HepG2 (cell line): ENCODE results near the gene ATF7IP. TPM values are rescaled to one million over a fixed set of nuclear protein-coding genes. Genes with fewer than 3 reads are reported as not detected.

Experiments used
- CREM ChIP-seq, 2 experiments: sonication (generic) in 1 of 2; formaldehyde crosslinking in 1 of 2; IDR thresholded peaks; 2 replicates each; pipeline versions ENCODE4 v1.4.0 to v1.6.1; 2016 to 2020; ENCODE audit warnings: antibody characterized with exemption in 1 of 2, mild to moderate bottlenecking in 1 of 2, missing genetic modification reagents in 1 of 2
- ETV6 ChIP-seq: sonication (generic); formaldehyde crosslinking; conservative IDR thresholded peaks from 2 replicates; pipeline ENCODE4 v1.4.0; 2020; ENCODE audit warnings: missing genetic modification reagents
- GABPA ChIP-seq, 2 experiments: IDR thresholded peaks; 2 replicates each; pipeline ENCODE4 v1.6.1; 2011 to 2016; ENCODE audit warnings: low read depth in 2 of 2, low read length in 1 of 2, missing biosample characterization in 1 of 2, missing genetic modification characterization in 1 of 2
- GATAD1 ChIP-seq: IDR thresholded peaks from 2 replicates; pipeline ENCODE4 v1.6.1; 2016; ENCODE audit warnings: missing genetic modification reagents, missing compliant biosample characterization
- HMG20A ChIP-seq: IDR thresholded peaks from 2 replicates; pipeline ENCODE4 v1.6.1; 2016; ENCODE audit warnings: borderline replicate concordance
- ISL2 ChIP-seq: sonication (generic); formaldehyde crosslinking; IDR thresholded peaks from 2 replicates; pipeline ENCODE4 v1.5.0; 2020; ENCODE audit warnings: missing genetic modification reagents
- KMT2B ChIP-seq: IDR thresholded peaks from 2 replicates; pipeline ENCODE4 v1.6.1; 2016; ENCODE audit warnings: missing genetic modification reagents, missing compliant biosample characterization
- NFRKB ChIP-seq: fragments of 450-650 bp; IDR thresholded peaks from 2 replicates; pipeline ENCODE4 v1.6.1; 2017
- PTBP1 ChIP-seq: fragments of 200-400 bp; formaldehyde crosslinking; IDR thresholded peaks from 2 replicates; pipeline ENCODE4 v1.6.1; 2018; ENCODE audit warnings: low read length, low read depth; ENCODE audit not compliant: poor library complexity, severe bottlenecking
- SALL2 ChIP-seq: sonication (generic); formaldehyde crosslinking; IDR thresholded peaks from 2 replicates; pipeline ENCODE4 v1.8.1; 2023; ENCODE audit warnings: mild to moderate bottlenecking, missing genetic modification reagents, inconsistent platforms
- TARDBP ChIP-seq: sonication (generic); formaldehyde crosslinking; IDR thresholded peaks from 2 replicates; pipeline ENCODE4 v1.8.0; 2022; ENCODE audit warnings: mild to moderate bottlenecking, missing genetic modification reagents
- TCF7 ChIP-seq: sonication (generic); IDR thresholded peaks from 2 replicates; pipeline ENCODE4 v1.6.1; 2016; ENCODE audit warnings: antibody characterized with exemption, low read depth
- ZSCAN30 ChIP-seq: sonication (generic); formaldehyde crosslinking; IDR thresholded peaks from 2 replicates; pipeline ENCODE4 v1.5.0; 2020; ENCODE audit warnings: mild to moderate bottlenecking, missing genetic modification reagents
- polyA plus RNA-seq, 8 experiments: library from polyadenylated mRNA; depleted of rRNA in 3 of 8; stranded (reverse) in 7 of 8; unstranded in 1 of 8; fragments of >200 nt; fragmentation: Illumina TruSeq in 4 of 8; extraction: Trizol in 4 of 8; gene quantifications; 2 replicates each; pipeline versions ENCODE4 v1.2.1 to v1.2.3, GENCODE V29; 2011 to 2016; ENCODE audit warnings: low read depth in 4 of 8, missing spikeins in 1 of 8, mixed read lengths in 1 of 8; ENCODE audit not compliant: insufficient read depth in 1 of 8
- total RNA-seq, 5 experiments: library from RNA; depleted of rRNA; stranded (reverse); fragments of >200 nt; fragmentation: Illumina TruSeq; extraction: Trizol; gene quantifications; 2 replicates each; pipeline ENCODE4 v1.2.3, GENCODE V29; 2016; ENCODE audit warnings: low read depth in 1 of 5
- TF ChIP-seq, protein P1 (sequence below): sonication (generic); formaldehyde crosslinking; IDR thresholded peaks from 2 replicates; pipeline ENCODE4 v1.4.0; 2020; ENCODE audit warnings: missing genetic modification reagents; ENCODE audit errors: not compliant biosample characterization
- TF ChIP-seq, protein P2 (sequence below): sonication (generic); formaldehyde crosslinking; IDR thresholded peaks from 2 replicates; pipeline ENCODE4 v1.4.0; 2020; ENCODE audit warnings: missing genetic modification reagents
- TF ChIP-seq, protein P3 (sequence below): sonication (generic); formaldehyde crosslinking; IDR thresholded peaks from 2 replicates; pipeline ENCODE4 v1.4.0; 2020; ENCODE audit warnings: missing genetic modification reagents
- TF ChIP-seq, protein P4 (sequence below): sonication (generic); formaldehyde crosslinking; IDR thresholded peaks from 2 replicates; pipeline ENCODE4 v1.9.0; 2021; ENCODE audit warnings: missing genetic modification reagents, borderline replicate concordance

The ATF7IP gene
- total and polyA plus RNA-seq, 2 of the 13 experiments (the other 11 are each of a cell fraction or from before 2014, with no cell fraction given), result 1.8 to 11.8 TPM

DNA sequence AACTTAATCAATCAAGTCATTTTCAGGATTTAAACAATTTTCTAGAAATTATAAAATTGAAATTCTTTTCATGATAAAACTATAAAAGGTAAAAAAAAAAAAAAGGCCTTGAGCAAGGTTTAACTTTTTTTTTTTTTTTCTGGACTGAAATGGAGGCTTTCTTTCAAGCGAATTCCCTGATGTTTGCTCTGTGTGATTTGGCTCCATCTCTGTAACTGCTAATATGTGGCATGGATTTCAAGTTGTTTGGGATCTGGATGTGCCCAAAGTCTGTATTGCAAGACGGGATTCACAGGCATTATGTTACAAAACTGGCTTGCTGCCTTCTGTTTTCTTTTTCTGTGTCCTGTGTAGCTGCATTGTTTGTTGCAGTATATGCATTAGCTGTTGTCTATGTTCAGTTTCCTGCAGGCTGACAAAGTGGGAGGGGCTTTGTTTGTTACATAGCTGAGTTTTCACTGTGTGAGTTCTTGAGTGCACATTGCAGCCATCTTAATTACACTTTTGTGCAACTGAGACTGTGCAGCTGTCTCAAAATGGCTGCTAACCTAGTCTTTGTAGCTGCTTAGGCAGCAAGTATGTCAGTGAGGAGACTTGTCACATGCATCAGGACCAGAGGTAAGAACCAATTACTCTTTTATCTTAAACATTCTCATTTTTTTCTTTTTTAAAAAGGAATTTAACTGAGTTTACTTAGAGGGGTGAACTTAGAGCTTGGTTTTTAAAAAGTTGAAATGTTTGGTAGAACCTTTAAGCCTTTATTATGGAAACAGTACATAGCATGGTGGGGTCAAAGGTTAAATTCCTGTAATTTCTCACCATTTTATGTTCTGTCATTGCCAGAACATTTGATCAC is 19.5 kb downstream of the ATF7IP start (continued):
- TF ChIP-seq, protein P1, sequence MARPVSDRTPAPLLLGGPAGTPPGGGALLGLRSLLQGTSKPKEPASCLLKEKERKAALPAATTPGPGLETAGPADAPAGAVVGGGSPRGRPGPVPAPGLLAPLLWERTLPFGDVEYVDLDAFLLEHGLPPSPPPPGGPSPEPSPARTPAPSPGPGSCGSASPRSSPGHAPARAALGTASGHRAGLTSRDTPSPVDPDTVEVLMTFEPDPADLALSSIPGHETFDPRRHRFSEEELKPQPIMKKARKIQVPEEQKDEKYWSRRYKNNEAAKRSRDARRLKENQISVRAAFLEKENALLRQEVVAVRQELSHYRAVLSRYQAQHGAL (CRISPR knock-in tag), result no peak
- no peak for TF ChIP-seq TCF7
- no peak for TF ChIP-seq HMG20A (CRISPR knock-in tag)
- no peak for TF ChIP-seq ZSCAN30 (CRISPR knock-in tag)
- TF ChIP-seq, protein P2, sequence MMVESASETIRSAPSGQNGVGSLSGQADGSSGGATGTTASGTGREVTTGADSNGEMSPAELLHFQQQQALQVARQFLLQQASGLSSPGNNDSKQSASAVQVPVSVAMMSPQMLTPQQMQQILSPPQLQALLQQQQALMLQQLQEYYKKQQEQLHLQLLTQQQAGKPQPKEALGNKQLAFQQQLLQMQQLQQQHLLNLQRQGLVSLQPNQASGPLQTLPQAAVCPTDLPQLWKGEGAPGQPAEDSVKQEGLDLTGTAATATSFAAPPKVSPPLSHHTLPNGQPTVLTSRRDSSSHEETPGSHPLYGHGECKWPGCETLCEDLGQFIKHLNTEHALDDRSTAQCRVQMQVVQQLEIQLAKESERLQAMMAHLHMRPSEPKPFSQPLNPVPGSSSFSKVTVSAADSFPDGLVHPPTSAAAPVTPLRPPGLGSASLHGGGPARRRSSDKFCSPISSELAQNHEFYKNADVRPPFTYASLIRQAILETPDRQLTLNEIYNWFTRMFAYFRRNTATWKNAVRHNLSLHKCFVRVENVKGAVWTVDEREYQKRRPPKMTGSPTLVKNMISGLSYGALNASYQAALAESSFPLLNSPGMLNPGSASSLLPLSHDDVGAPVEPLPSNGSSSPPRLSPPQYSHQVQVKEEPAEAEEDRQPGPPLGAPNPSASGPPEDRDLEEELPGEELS (CRISPR knock-in tag), result peak; percentile 74
- TF ChIP-seq KMT2B (CRISPR knock-in tag), result peak; percentile 69; the same call in 1 of the 2 replicates
- TF ChIP-seq ETV6 (CRISPR knock-in tag), result 0 out of 2 replicates have a peak, but pooled peaks have one; percentile 30
- TF ChIP-seq, protein P3, sequence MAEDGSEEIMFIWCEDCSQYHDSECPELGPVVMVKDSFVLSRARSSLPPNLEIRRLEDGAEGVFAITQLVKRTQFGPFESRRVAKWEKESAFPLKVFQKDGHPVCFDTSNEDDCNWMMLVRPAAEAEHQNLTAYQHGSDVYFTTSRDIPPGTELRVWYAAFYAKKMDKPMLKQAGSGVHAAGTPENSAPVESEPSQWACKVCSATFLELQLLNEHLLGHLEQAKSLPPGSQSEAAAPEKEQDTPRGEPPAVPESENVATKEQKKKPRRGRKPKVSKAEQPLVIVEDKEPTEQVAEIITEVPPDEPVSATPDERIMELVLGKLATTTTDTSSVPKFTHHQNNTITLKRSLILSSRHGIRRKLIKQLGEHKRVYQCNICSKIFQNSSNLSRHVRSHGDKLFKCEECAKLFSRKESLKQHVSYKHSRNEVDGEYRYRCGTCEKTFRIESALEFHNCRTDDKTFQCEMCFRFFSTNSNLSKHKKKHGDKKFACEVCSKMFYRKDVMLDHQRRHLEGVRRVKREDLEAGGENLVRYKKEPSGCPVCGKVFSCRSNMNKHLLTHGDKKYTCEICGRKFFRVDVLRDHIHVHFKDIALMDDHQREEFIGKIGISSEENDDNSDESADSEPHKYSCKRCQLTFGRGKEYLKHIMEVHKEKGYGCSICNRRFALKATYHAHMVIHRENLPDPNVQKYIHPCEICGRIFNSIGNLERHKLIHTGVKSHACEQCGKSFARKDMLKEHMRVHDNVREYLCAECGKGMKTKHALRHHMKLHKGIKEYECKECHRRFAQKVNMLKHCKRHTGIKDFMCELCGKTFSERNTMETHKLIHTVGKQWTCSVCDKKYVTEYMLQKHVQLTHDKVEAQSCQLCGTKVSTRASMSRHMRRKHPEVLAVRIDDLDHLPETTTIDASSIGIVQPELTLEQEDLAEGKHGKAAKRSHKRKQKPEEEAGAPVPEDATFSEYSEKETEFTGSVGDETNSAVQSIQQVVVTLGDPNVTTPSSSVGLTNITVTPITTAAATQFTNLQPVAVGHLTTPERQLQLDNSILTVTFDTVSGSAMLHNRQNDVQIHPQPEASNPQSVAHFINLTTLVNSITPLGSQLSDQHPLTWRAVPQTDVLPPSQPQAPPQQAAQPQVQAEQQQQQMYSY (CRISPR knock-in tag), result peak; percentile 99
- TF ChIP-seq SALL2 (CRISPR knock-in tag), result 0 out of 2 replicates have a peak, but pooled peaks have one; percentile 31
- TF ChIP-seq TARDBP (CRISPR knock-in tag), result peak; percentile 71; the same call in 1 of the 2 replicates
- peak; percentile 17; the same call in 1 of the 2 replicates for TF ChIP-seq CREM (IDR thresholded peaks at IDR 0.05)
- TF ChIP-seq CREM (CRISPR knock-in tag; IDR thresholded peaks at IDR 0.05), result no peak
- TF ChIP-seq, protein P4, sequence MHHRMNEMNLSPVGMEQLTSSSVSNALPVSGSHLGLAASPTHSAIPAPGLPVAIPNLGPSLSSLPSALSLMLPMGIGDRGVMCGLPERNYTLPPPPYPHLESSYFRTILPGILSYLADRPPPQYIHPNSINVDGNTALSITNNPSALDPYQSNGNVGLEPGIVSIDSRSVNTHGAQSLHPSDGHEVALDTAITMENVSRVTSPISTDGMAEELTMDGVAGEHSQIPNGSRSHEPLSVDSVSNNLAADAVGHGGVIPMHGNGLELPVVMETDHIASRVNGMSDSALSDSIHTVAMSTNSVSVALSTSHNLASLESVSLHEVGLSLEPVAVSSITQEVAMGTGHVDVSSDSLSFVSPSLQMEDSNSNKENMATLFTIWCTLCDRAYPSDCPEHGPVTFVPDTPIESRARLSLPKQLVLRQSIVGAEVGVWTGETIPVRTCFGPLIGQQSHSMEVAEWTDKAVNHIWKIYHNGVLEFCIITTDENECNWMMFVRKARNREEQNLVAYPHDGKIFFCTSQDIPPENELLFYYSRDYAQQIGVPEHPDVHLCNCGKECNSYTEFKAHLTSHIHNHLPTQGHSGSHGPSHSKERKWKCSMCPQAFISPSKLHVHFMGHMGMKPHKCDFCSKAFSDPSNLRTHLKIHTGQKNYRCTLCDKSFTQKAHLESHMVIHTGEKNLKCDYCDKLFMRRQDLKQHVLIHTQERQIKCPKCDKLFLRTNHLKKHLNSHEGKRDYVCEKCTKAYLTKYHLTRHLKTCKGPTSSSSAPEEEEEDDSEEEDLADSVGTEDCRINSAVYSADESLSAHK (CRISPR knock-in tag), result no peak
- 0 out of 2 replicates have a peak, but pooled peaks have one; percentile 19 for TF ChIP-seq GATAD1 (CRISPR knock-in tag)
- TF ChIP-seq GABPA (IDR thresholded peaks at IDR 0.05; ENCODE audit: low read depth, low read length), result no peak
- 0 out of 2 replicates have a peak, but pooled peaks have one; percentile 15 for TF ChIP-seq GABPA (CRISPR knock-in tag; IDR thresholded peaks at IDR 0.05; ENCODE audit: low read depth)
- peak; percentile 72 for TF ChIP-seq NFRKB
- 0 out of 2 replicates have a peak, but pooled peaks have one; percentile 18 for TF ChIP-seq ISL2 (CRISPR knock-in tag)
- TF ChIP-seq PTBP1, result no peak
